Mesenteric fat pad (tissue), 1 donor: ENCODE results near the gene LYPLA2. TPM values are rescaled to one million over a fixed set of nuclear protein-coding genes. Genes with fewer than 3 reads are reported as not detected.

ENCODE experiments used
- DNase-seq: peaks from one replicate; pipeline ENCODE4 v3.0.0-alpha.2; 2020; ENCODE audit warnings: low spot score
- long read RNA-seq: library from polyadenylated mRNA; unstranded; transcript quantifications from one replicate; pipeline ENCODE4 v2.0.0, GENCODE V29; 2020
- total RNA-seq: library from RNA; stranded (reverse); fragmentation: NEBNext Ultra II Directional; extraction: Animal tissue kit (Norgen Biotek cat#: 25700); gene quantifications from one replicate; pipeline ENCODE4 v1.2.1, GENCODE V29; 2021
- donor health status: DM: yes; HTN: yes; CAD: no.

Gene LYPLA2
- total RNA-seq, result 37.2 TPM
- long read RNA-seq, transcript LYPLA2-205 (10 exons, 1,810 nt), result major isoform, 167 of 205 reads
- long read RNA-seq, partial matches to known transcripts, result 20 of 205 reads
- long read RNA-seq, other reads (novel, unspliced or antisense), result 15 of 205 reads

GRCh38 chr1:23790696-23791515, at the start of gene LYPLA2:
LYPLA2 (plus strand) TSS chr1:23791145; CDS start chr1:23792683, 1,538 bp downstream.
- peak; percentile 98 for DNase-seq

GRCh38 chr1:23741609-23742008, 49.3 kb upstream of the LYPLA2 start:
- no peak for DNase-seq

- peak; percentile 90 for DNase-seq
Measured at GRCh38 chr1:23742670-23743286, 48.2 kb upstream of the LYPLA2 start.

DNA sequence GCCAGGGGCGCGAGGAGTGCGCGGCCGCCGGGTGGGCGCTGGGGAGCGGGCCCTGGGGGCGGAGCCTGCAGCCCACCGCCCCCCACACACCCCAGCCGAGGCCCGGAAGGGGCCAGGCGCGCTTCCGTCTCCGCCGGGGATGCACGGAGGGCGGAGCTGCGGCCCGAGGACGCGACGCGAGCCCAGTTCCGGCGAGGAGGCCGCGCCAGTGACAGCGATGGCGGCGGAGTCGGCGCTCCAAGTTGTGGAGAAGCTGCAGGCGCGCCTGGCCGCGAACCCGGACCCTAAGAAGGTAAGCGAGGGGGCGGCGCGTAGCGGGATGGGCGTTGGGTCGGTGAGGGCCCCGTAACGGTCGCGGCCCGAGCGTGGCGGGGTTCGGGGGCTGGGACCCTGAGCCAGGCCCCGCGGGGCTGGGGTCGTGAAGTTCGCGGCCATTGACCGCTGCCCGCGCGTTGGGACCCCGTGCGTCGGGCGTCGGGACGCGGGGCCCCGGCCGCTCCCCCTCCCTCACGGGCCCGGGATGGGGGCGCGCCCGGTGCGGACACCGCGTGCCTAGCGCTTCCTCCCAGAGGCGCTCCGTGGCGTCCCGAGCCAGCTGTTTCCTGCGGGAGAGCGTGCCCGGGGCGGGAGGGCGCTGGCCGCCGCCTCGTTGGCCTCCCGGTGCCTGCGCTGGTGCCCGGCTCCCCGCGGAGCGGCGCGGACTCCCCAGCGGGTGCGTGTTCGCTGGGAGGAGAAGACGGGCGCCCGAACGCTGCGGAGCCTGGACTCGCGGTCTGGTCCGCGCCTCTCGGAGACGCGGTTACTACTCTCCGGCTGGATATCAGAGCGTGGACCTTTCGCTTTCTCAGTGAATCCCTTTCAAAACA, 47.4 kb upstream of the LYPLA2 start, which contains the start of gene ELOA:
Gene ELOA (plus strand): TSS at position 185 of the 866 bp plus-strand sequence. CDS start 33 bp downstream, at position 218.
- peak; percentile 93 for DNase-seq

DNA sequence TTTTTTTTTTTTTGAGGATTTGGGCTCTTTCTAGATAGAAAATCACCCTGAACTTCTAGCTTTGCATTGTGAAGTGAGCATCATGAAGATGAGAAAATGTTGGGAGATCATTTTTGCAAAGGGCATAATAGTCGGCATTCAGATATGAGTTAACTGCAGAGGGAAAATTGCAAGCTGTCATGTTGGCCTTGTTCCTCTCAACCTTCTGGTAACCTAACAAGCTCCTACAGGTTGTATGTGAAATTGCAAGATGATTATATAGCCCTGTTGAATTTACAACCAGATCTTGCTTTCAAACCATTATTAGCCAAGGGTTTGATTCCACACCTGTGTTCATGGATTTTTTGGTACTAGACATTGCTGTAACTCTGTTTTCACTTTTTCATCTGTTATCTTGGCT, 45.4 kb upstream of the LYPLA2 start:
- DNase-seq, result no peak

DNA sequence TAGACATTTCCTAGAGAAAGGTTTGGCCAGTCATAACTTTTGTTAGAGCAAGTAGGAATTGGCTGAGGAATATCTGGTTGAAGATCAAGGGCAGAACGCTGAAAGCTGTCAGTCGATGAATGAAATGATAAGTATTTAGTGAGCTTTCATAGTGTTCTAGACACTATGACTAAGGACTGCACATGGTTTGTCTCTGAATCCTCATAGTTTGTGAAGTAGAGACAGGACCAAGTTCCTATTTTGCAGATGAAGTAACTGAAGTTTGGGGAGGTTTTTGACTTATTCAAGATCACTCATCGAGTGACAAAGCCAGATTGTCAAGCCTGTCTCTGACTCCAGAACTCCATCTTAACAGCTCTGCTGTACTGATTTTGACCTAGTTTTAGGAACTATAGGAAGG, 42.9 kb upstream of the LYPLA2 start:
- no peak for DNase-seq

DNA sequence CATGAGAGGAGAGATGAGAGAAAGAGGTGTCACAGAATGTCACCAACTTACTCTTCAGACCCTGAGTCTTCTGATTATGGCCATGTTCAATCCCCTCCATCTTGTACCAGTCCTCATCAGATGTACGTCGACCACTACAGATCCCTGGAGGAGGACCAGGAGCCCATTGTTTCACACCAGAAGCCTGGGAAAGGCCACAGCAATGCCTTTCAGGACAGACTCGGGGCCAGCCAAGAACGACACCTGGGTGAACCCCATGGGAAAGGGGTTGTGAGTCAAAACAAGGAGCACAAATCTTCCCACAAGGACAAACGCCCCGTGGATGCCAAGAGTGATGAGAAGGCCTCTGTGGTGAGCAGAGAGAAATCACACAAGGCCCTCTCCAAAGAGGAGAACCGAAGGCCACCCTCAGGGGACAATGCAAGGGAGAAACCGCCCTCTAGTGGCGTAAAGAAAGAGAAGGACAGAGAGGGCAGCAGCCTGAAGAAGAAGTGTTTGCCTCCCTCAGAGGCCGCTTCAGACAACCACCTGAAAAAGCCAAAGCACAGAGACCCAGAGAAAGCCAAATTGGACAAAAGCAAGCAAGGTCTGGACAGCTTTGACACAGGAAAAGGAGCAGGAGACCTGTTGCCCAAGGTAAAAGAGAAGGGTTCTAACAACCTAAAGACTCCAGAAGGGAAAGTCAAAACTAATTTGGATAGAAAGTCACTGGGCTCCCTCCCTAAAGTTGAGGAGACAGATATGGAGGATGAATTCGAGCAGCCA, 39.7 kb upstream of the LYPLA2 start:
- DNase-seq, result peak; percentile 59

DNA sequence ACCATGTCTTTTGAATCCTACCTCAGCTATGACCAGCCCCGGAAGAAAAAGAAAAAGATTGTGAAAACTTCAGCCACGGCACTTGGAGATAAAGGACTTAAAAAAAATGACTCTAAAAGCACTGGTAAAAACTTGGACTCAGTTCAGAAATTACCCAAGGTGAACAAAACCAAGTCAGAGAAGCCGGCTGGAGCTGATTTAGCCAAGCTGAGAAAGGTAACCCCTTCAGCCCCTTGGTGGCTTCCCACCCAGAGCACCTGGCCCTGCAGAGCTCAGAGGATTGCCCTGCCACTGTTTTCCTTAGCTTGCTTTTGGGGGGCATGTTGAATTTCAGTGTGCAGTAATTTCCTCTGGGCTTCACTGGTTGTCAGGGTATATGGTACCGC, 39.1 kb upstream of the LYPLA2 start:
- no peak for DNase-seq

DNA sequence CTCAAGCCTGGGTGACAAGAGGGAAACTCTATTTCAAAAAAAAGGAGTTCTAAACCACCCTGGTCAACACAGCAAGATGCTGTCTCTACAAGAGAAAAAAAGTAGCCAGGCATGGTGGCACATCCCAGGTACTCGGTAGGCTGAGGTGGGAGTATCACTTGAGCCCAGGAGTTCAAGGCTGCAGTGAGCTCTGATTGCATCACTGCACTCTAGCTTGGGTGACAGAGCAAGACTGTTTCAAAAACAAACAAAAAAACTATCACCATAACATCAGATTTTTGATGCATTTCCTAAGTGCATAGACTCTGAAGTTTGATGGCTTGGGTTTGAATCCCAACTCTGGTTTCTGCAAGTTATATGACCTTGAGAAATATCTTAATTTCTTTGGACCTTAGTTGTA, 38.0 kb upstream of the LYPLA2 start:
- no peak for DNase-seq

GRCh38 chr1:23756676-23757075, 34.3 kb upstream of the LYPLA2 start:
- peak; percentile 45 for DNase-seq

DNA sequence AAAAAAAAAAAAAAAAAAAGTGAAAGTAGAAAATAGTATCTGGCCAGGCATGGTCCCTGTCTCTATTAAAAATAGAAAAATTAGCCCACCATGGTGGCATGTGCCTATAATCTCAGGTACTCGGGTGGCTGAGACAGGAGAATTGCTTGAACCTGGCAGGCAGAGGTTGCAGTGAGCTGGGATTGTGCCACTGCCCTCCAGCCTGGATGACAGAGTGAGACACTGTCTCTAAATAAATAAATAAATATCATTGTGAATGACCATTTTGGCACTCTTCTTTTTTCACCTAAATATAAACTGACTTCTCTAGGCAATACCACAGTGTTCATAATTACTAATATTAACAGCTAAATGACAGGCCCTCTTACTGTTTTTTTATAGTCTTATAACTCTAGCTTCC, 33.1 kb upstream of the LYPLA2 start:
- DNase-seq, result no peak

DNA sequence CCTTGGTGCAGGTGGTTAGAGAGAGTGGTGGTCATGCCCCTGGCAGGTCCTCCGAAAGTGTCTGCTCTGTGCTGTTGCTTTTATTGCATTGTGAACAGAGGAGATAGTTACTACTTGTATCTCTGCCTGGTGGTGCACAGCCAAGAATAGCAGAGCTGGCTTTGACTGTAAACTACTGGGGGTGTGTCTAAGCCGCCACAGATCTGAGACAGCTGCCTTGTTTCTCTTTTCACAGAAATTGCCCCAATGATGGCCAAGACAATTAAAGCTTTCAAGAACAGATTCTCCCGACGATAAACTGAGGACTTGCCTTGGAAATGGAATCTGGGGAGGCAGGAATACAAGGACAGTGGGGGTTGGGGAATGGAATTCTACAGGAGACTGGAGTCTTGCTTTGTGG, 31.7 kb upstream of the LYPLA2 start:
- DNase-seq, result no peak

DNA sequence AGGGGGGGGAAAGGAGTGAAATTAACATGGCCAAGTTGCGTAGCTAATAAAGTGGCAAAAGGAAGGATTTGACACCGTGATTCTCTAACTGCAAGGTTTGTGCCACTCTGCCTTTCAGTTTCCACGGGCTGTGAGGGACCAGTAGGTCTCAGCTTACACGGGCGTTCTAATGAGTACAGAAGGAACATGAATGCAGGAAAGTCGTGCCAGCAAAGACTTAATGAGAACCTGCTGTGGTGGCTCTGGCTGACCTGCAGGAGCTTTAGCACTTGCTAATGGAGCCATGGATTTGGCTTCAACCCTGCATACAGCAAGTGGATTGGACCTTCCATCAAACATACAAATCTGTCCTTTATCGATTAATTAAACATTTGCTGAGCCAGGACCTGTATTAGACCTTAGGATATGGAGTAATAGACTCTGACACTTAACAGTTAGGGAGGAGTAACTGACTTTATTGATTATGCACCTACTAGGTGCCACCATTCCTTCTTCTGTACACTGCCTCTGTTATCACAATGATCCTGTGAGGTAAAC, 27.8 kb upstream of the LYPLA2 start:
- DNase-seq, result no peak

DNA sequence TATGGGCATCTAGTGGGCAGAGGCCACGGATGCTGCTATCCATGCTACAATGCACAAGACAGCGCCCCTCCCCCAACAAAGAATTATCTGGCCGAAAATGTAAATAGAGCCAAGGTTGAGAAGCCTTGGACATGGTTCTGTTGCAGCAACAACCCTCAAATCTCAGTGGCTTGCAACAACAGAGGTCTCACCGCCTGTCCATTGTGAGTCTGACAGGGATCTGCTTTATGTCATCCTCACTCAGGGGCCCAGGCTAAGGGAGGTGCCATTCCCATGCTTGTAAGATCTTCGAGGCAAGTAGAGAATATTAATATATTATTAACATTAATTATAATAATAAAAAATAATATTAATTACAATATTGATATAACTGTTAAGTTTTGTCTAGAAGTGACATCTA, 22.2 kb upstream of the LYPLA2 start:
- DNase-seq, result no peak

DNA sequence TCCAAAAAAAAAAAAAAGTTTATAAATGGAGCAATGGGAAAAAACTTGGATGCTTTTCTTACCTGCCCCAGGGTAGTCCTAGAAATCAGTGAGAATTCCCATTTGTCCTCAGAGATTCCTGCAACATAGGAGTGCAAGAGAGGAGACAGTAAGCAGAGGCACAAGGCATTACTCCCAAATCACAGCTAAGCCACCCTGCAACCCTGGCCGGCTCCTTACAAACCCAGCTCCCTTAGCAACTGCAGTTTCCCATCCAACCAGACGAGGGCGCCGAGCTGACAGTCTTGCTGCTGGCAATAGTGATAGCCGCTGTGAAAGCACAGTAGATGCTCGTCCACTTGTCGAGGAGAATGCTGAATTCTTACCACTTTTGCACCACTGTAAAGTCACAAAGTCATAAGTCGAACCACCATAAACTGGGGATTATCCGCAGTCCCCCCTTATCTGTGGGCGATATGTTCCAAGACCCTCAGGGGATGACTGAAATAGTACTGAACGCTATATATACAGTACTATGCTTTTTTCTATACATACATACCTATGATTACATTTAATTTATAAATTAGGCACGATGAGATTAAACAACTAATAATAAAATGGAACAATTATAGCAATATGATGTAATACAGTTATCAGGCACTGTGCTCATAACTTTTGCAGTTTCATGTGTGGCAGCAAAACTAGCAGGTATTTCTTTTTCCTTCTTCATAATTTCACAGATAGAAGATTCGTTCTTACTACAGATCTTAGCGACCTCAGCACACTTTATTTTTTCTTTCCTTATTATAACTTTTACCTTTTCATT, 18.7 kb upstream of the LYPLA2 start:
- peak; percentile 96 for DNase-seq

DNA sequence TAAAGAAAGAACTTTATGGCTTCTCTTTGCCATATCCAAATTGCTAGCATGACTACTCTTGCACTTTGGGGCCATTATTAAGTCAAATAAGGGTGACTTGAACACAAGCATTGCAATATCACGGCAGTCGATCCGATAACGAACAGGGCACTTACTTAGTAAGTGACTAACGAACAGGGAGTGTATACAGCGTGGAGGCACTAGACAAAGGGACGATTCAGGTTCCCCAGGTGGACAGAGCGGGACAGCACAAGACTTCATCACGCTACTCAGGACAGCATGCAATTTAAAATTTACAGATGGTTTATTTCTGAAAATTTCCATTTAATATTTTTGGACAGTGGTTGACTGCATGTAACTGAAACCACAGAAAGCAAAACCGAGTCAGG, 18.1 kb upstream of the LYPLA2 start:
- DNase-seq, result peak; percentile 57

DNA sequence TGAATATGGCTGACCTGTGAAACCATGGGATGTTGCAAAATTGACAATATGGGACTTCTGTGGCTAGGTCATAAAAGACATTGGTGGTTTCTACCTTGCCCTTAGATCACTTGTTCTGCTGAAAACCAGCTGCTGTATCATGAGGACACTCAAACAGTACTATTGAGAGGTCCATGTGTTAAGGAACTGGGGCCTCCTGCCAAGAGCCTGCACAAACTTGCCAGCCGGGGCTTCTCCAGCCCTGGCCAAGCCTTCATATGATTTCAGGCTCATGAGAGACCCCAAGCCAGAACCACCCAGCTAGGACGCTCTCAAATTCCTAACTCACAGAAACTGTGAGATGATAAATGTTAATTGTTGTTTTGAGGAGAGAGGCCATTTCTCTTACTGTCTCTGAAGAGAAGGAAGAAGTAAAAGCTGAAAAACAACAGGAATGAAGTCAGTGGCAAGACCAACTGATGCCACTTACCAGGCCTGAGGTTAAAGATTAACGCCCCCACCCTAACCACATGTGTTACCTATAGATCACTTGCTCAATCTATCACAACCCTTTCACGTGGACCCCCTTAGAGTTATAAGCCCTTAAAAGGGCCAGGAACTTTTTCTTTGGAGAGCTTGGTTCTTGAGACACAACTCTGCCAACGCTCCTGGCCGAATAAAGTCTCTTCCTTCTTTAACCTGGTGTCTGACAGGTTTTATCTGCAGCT, 16.6 kb upstream of the LYPLA2 start:
- DNase-seq, result no peak

GRCh38 chr1:23776217-23776616, 14.7 kb upstream of the LYPLA2 start:
- DNase-seq, result no peak
